ENCODE measurements around the gene RTN1. TPM values are rescaled to one million over a fixed set of nuclear protein-coding genes. Genes with fewer than 3 reads are reported as not detected.

RTN1 gene
- total and polyA plus RNA-seq, 2 of the 8 experiments (the other 6 are each of a cell fraction or from before 2014, with no cell fraction given), result 2.8 to 4.9 TPM

DNA sequence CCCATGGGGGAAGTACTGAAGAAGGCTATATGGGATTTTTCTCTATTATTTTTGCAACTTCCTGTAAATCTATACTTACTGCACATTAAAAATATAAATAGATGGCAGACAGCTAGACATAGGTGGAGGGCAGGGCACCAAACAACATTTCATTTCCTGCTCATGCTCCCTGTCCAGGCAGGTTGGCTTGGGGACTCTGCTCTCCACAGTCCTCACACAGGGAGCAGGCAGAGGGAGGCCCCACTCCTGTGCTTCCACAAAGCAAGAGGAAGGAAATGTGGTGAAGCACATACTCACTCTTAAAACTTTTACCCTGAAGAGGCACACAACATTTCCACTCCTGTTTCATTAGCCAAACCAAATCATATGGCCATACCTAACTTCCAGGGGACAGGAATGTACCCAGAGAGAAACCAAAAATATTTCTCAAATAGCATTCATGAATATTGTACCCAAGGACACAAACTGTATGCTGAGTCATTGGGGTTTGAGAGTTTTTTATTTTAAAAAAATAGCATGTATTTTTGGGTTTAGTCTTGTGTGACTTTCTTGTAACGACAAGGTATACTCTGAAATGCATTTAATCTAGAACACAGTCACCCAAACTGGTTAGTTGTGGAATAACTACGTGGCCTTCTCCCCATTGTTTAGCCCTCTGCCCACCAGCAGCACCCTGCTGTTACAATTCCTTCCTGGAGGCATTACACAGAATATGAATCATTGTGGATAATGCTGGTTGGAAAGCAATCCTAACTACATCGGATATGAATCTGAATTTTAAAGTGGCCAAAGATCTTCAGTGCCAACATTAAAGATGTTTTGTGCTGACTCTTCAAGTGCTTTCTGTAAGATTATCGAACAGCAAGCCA lies 40.9 kb downstream of the RTN1 start:
- Histone ChIP-seq H4K20me1 (replicated peaks in 1 of 2; ENCODE audit: control insufficient read depth in 1 of 2, insufficient read depth in 2 of 2, low read length in 2 of 2) (no peaks in the 10 kb centered on the region), H3K23me2 (ENCODE audit: low read depth, low read length) (no peaks in the 10 kb centered on the region), H3K27me3 (replicated peaks in 1 of 4; ENCODE audit: control insufficient read depth in 3 of 4, extremely low read depth in 1 of 4, insufficient read depth in 3 of 4, low read length in 3 of 4) (no peaks in the 10 kb centered on the region), H3K18ac (ENCODE audit: extremely low read depth, low read length) (no peak overlapping the region), H2AK5ac (ENCODE audit: low read depth, low read length) (no peak overlapping the region), H2BK5ac (ENCODE audit: low read depth, low read length) (no peak overlapping the region), H4K8ac (ENCODE audit: extremely low read depth, insufficient read depth, low read length) (peak overlapping the region; percentile 79; the same call in 1 of the 2 replicates), H3K9me3 (ENCODE audit: insufficient read depth in 2 of 2, low read depth in 1 of 2, low read length in 1 of 2) (no peaks in the 10 kb centered on the region), H3K4me2 (ENCODE audit: insufficient read depth in 1 of 2, low read depth in 2 of 2, low read length in 2 of 2) (peak overlapping the region in 1 of 2 experiments; percentile 34; a peak in 2 of 4 replicates), H3K9ac (replicated peaks in 1 of 4; ENCODE audit: extremely low read depth in 1 of 4, low read depth in 3 of 4, low read length in 3 of 4) (no peak overlapping the region), H4K5ac (ENCODE audit: insufficient read length, low read depth, low read length) (no peak overlapping the region), H2AFZ (ENCODE audit: low read length) (0 out of 2 replicates have a peak overlapping the region, but pooled peaks have one; percentile 63), H3K27ac (ENCODE audit: low read depth, low read length) (no peak overlapping the region), H2BK120ac (replicated peaks; ENCODE audit: low read depth, low read length) (peak overlapping the region; percentile 58), H3K4me1 (replicated peaks in 1 of 4; ENCODE audit: control insufficient read depth in 3 of 4, insufficient read depth in 4 of 4, low read length in 3 of 4) (peaks cover 0 to 12% (median 5%) of the 10 kb centered on the region in 4 experiments; a peak in 4 of 7 replicates), H3K4me3 (ENCODE audit: extremely low read depth in 1 of 4, insufficient read depth in 2 of 4, low read depth in 3 of 4, low read length in 4 of 4) (no peak overlapping the region), H3K23ac (ENCODE audit: insufficient read length) (no peak overlapping the region), H2BK20ac (ENCODE audit: low read length) (0 out of 2 replicates have a peak overlapping the region, but pooled peaks have one; percentile 13), H3K14ac (ENCODE audit: insufficient read length) (peak overlapping the region; percentile 6), H3K79me1 (ENCODE audit: low read depth, low read length) (no peaks in the 10 kb centered on the region), H3K36me3 (ENCODE audit: control insufficient read depth in 2 of 4, insufficient read depth in 4 of 4, low read length in 3 of 4) (no peaks in the 10 kb centered on the region), H3K79me2 (ENCODE audit: control insufficient read depth in 1 of 2, insufficient read depth in 2 of 2, low read length in 2 of 2) (no peaks in the 10 kb centered on the region), H2BK12ac (ENCODE audit: low read depth, low read length) (no peak overlapping the region), H2BK15ac (ENCODE audit: low read length) (no peak overlapping the region), H3K56ac (replicated peaks; ENCODE audit: insufficient read length, low read depth, low read length) (no peak overlapping the region), H4K91ac (replicated peaks; ENCODE audit: insufficient read length, low read length) (peak overlapping the region; percentile 63), H3K4ac (replicated peaks; ENCODE audit: insufficient read length, low read depth, low read length) (no peak overlapping the region)
- CTCF ChIA-PET (ENCODE audit: partially characterized antibody), result interaction anchor here (0.6 to 1.1 kb wide), 3 partner anchors 57 to 141 kb away, joined by 3 to 4 read pairs (median 3); no protein-coding TSS in a partner anchor
- WGBS, 2 experiments (ENCODE audit: extremely low coverage in 1 of 2, insufficient coverage in 1 of 2, insufficient read length in 1 of 2, insufficient replicate concordance in 2 of 2, low coverage in 1 of 2, low lambda C conversion rate in 2 of 2, missing lambda C conversion rate in 1 of 2), result 68% methylated on average over 4 of the region's 4 CpGs; no CpG with 5 or more reads in 1 of the 2 experiments
- DNase-seq (ENCODE audit: low read depth in 1 of 2, low spot score in 2 of 2) (no peak), FAIRE-seq (no peak)
- POLR2A ChIA-PET (ENCODE audit: partially characterized antibody), result no interaction called here
- no peak for TF ChIP-seq BACH1 (IDR thresholded peaks at IDR 0.05; ENCODE audit: low read length)
- no peak for TF ChIP-seq YY1 (IDR thresholded peaks at IDR 0.05; ENCODE audit: low read depth, low read length)
- no peak for TF ChIP-seq CEBPB (IDR thresholded peaks at IDR 0.05; ENCODE audit: low read depth, low read length)
- no peak for TF ChIP-seq SIN3A (conservative IDR thresholded peaks at IDR 0.05 in 1 of 2, IDR thresholded peaks at IDR 0.05 in 1 of 2; ENCODE audit: low read depth in 1 of 2, low read length in 2 of 2)
- TF ChIP-seq E2F6 (IDR thresholded peaks at IDR 0.05), result no peak
- TF ChIP-seq POU5F1 (IDR thresholded peaks at IDR 0.05; ENCODE audit: low read depth, low read length), result no peak
- no peak for TF ChIP-seq SIRT6 (IDR thresholded peaks at IDR 0.05; ENCODE audit: low read length)
- no peak for TF ChIP-seq POLR2A (IDR thresholded peaks at IDR 0.05; ENCODE audit: control extremely low read depth in 1 of 2, low read depth in 2 of 2, low read length in 2 of 2)
- TF ChIP-seq, protein P1, sequence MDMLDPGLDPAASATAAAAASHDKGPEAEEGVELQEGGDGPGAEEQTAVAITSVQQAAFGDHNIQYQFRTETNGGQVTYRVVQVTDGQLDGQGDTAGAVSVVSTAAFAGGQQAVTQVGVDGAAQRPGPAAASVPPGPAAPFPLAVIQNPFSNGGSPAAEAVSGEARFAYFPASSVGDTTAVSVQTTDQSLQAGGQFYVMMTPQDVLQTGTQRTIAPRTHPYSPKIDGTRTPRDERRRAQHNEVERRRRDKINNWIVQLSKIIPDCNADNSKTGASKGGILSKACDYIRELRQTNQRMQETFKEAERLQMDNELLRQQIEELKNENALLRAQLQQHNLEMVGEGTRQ (IDR thresholded peaks at IDR 0.05; ENCODE audit: low read length), result no peak
- no peak for TF ChIP-seq TAF7 (optimal IDR thresholded peaks at IDR 0.05; ENCODE audit: borderline replicate concordance, low read depth, low read length)
- TF ChIP-seq MAFK (IDR thresholded peaks at IDR 0.05; ENCODE audit: low read depth, low read length), result no peak

Measured in H1 (cell line).